HG03064 (cell line): Measurements from ENCODE around the gene ALK.
A peak's percentile ranks its signal among the peaks of the same experiment; 100 is the strongest.

ENCODE experiments used
- ATAC-seq: cut with Tn5 transposase; IDR thresholded peaks from one replicate; pipeline ENCODE4 v1.9.1; 2021; ENCODE audit warnings: low read depth; ENCODE audit not compliant: unreplicated experiment

ALK gene

DNA sequence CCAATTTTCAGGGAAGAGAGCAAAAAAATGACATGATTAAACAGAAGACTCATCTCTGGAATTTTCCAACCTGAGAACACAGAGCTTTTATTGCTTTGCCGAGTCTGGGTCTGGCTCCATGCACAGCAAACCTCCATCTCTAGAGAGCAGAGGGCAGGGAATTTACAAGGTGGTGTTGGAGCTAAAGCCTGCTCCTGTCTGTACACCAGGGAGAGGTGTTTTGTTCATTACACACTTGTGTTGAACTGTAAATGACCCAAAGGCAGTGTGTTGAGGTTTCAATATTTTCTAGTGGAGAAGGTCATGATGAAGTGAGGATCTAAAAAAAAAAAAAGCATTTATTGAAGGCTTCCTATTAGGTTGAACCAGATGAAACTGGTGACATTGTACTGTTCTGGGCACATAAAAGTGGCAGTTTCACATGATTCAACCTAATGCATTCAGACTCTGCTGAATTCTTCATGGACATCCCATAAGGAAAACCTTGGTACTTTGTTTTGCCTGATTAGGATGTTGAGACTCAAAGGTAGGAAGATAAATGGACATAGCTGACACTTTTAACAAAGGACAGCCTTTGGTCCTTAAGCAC lies 567.9 kb downstream of the ALK start:
- no peak for ATAC-seq

DNA sequence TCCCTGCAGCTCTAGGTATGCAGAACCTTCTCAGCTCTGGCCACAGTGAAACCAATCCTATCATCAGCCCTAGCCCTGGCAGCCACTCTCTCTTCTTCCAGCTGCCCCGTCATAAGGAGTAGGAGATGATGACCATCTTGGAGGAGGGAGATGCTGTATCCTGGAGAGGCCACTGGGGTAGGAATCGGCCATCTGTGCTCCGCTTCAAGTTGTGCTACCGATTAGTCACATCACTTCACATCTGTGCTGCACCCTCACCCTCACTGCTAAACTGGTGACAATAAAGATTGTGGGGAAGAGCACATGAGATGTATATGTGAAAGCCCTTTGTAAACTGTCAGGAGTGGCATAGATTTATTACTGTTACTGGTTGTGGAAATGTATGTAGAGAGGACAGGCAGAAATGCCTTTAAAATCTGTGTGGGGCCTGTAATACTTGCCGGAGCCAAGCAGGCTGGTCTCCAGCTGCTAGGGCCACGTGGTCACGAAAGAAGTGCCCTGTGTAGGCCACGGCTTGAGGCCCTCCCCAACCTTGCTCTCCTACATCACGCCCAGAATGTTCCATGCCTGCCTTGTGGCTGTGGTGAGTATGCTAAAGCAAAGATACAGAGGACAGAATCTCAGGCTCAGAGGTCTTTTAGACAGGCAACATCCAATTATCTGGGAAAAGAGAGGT lies 569.3 kb downstream of the ALK start:
- no peak for ATAC-seq

DNA sequence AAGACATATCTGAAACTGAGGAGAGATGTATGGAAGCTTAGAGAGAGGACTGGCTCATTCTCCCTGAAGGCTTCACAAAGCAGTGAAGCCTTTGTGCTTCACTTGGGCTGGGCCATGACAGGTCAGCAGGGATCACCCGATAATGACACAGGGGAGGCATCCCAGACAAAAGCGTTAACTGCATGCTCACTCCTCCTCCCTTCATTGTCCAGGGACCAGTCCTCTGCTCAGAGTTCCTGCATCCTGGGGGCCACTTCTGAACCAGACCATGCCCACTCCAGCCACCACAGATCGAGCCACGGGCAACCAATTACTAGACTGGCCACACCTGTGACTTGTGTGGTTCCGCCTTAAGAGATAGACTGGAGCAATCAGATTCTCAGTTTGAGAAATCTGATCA lies 570.1 kb downstream of the ALK start:
- ATAC-seq = no peak

GRCh38 chr2:29349316-29350030 lies 571.9 kb downstream of the ALK start:
- ATAC-seq = no peak

DNA sequence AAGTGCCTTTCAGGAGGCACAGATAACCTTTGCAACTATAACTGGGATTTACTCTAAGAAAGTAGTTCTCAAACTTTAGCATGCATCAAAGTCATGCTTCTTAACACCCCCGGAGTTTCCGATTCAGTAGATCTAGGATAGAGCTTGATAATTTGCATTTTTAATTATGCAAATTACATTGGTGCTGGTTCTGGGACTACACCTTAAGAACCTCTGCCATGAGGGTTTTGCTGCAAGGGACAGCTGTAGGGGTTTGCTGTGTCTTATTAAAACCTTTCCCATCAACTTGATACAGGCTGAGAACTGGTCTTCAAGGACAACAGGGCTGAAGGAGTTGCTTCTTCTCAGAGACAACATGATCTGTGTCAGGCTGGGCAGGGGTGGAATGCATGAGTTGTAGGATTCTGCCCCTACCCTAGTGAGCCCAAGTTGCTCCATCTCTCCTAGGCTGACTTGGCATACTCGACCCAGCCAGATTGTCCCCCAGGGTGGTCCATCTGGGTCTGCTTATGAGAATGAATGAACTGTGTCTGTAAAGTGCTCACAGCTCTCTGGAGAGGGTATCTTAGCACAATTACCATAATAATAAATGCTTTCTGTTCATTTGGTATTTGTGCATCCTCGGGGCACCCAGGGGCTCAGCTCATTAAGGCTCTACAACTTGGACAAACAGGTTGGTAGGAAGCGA lies 573.5 kb downstream of the ALK start:
- ATAC-seq = no peak

GRCh38 chr2:29345236-29345635 lies 576.1 kb downstream of the ALK start:
- ATAC-seq = no peak

DNA sequence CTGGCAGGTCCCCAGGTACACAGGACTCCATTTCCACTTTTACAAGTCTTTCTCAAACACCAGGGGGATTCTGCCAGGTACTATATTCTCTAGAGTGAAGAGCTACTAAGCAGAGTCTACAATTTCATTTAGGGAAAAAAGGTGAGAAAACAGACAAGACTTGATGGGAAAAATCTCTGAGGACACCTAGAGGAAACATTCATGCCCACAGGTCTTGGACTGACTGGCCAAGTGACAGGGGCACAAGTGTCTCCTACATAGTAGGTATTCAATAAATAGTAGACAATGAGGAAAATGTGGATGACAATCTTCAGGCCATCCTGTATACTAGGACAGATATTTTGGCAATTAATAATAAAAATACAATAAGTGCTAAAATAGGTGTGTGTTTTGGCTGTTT lies 577.6 kb downstream of the ALK start:
- no peak for ATAC-seq

- no peak for ATAC-seq
These were observed 584.8 kb downstream of the ALK start for GRCh38 chr2:29336341-29337241.

DNA sequence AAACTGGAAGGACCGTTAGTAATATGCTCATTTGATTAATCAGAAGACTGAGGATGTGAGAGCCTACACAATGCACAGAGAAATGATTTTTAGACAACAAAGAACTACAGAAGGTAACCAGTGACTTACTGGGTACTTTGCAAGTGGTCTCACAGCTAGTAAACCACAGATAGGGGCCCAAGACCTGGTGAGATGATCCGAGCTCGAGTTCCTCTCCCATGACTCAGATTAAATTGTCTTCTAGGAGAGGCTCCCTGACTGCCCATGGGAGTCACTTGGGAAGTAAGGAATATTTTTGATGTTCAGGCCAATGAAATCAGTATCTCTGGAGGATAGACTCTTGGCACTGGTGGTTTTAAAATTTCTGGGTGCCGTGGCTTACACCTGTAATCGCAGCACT lies 586.0 kb downstream of the ALK start:
- ATAC-seq = no peak

GRCh38 chr2:29334706-29335105 lies 586.7 kb downstream of the ALK start:
- no peak for ATAC-seq

DNA sequence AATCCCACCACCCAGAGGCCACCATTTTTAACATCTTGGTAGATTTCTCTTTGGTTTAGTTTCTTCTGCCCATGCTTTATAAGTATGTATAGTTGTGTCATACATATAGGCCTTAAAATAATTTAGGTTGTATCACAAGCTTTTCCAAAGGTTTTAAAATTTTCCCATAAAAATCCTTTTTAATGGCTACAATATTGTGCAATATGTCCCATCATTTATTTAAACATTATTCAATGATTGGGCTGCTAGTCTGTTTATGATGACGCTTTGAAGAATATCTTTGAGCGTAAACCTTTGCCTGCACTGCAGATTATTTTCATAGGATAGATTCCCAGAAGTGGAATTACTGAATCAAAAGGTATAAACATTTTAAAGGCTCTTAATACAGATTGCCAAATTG lies 588.8 kb downstream of the ALK start:
- ATAC-seq = no peak

DNA sequence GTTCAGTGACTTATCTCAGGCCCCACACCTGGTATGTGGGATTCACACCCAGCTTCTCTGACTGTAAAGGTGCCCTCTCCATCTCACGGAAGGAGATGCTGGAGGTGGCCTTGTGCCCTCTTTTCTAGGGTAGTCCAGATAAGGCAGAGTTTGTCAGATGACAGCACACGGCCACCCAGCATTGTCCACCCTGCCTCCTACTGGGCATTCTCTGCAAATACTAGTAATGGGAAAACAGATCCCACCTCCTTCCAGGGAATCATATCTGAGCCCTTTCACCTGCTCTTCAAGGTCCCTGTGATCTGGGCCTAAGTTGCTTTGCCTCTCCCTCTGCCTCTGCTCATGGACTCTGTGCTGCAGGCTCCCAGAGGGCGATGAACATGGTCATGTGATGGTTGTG lies 591.5 kb downstream of the ALK start:
- no peak for ATAC-seq

- ATAC-seq = no peak
These were observed 594.5 kb downstream of the ALK start for GRCh38 chr2:29326926-29327325.

- no peak for ATAC-seq
These were observed 595.8 kb downstream of the ALK start for GRCh38 chr2:29325544-29325943.

- no peak for ATAC-seq
These were observed 597.4 kb downstream of the ALK start for GRCh38 chr2:29323961-29324360.

GRCh38 chr2:29323301-29323700 lies 598.1 kb downstream of the ALK start:
- ATAC-seq = no peak

DNA sequence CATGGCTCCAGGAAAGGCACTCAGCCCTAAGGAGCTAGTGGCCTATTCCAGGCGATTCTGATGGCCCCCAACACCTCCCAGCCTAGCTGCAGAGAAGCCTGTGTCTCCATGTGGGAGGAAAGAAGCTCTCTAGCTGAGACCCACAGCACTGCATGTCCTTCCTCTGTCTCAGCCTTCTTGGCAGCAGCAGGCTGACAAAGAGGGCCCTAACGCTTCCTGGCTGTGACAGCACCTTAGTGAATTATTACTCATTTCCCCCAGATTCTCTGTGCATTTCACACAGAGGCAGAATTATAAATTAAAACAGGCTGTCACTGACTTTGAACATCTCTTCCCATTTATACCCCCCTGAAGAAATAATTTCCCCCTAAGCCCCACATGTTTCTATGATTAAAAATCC lies 599.4 kb downstream of the ALK start:
- ATAC-seq = no peak

DNA sequence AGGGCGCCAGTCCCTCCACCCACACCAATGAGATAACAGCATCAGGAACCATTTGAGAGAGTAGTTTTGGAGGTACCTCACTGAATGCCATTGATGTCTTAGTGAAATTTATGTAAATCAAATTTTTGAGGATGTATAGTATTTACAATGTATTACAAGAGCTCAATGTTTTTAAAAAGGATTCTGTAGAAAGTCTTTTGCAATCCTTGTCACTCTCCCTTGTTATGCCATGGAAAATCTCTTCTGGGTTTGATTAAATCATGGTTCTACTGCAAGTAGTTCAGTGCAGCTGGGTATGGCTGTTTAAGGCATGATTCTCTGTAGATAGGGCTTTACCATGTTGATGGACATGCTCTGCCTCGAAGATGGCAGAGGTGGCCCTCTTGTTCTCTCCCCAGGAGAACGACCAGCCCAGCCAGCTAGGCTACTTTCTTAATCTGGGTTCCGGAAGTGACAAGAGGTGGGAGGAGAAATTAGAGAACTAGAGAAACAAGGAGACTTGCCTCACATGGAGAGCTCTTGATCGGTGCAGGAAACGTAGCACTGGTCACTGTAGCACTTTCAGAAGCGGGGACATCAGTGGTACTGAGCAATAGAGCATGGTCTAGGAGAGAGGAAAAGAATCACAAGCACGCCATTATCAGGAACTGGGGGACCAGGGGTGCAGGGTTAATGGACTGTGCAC lies 603.4 kb downstream of the ALK start:
- no peak for ATAC-seq

DNA sequence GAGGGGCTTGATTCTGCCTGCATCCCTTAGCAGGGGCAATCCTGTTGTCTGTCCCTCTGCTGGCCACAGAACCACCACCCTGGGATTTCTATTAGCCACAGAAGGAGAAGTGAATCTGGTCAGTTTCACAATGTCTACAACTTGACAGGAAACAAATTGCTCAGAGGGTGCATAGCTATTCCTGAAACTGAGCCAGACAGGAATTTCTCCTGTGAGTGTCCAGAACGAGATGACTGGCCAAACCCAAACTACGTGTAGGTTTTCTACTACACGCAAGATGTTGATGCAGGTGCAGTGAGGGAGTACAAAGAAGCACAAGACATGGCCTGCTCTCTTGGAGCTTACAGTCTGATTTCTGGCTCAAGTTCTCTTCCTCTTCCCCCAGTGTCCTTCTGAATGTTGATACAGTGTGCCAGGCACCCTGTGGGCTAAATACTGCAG lies 604.3 kb downstream of the ALK start:
- peak; percentile 45 for ATAC-seq
